Stimulated activated CD8-positive, alpha-beta memory T cell treated with anti-CD3 and anti-CD28 coated beads, Interleukin-12 subunit alpha, Interleukin-12 subunit beta, amount 100 ng/mL, for 1 hour (primary cell): ENCODE measurements around the gene PEPD.

Experiments
- DNase-seq: peaks from one replicate; pipeline ENCODE4 v3.0.0-alpha.2; 2020; ENCODE audit warnings: low read depth

Gene PEPD

GRCh38 chr19:33437821-33438671, 83.5 kb downstream of the PEPD start:
- no peak for DNase-seq

GRCh38 chr19:33437393-33437820, 84.2 kb downstream of the PEPD start:
- no peak for DNase-seq

GRCh38 chr19:33436360-33437345, 84.9 kb downstream of the PEPD start:
- DNase-seq = no peak

GRCh38 chr19:33435706-33436359, 85.8 kb downstream of the PEPD start:
- DNase-seq = no peak

- DNase-seq = no peak
These were observed 86.5 kb downstream of the PEPD start for GRCh38 chr19:33434886-33435705.

GRCh38 chr19:33434069-33434885, 87.3 kb downstream of the PEPD start:
- DNase-seq = no peak

- DNase-seq = no peak
These were observed 89.0 kb downstream of the PEPD start for GRCh38 chr19:33432446-33433170.

GRCh38 chr19:33432015-33432414, 89.6 kb downstream of the PEPD start:
- no peak for DNase-seq

- peak; percentile 28 for DNase-seq
These were observed 90.8 kb downstream of the PEPD start for GRCh38 chr19:33430674-33431277.

GRCh38 chr19:33429891-33430673, 91.5 kb downstream of the PEPD start:
- no peak for DNase-seq

- DNase-seq = no peak
These were observed 92.9 kb downstream of the PEPD start for GRCh38 chr19:33428627-33429125.

GRCh38 chr19:33427801-33428626, 93.6 kb downstream of the PEPD start:
- DNase-seq = no peak

- DNase-seq = no peak
These were observed 94.8 kb downstream of the PEPD start for GRCh38 chr19:33426621-33427361.

GRCh38 chr19:33424181-33424580, 97.4 kb downstream of the PEPD start:
- DNase-seq = no peak

- no peak for DNase-seq
These were observed 99.0 kb downstream of the PEPD start for GRCh38 chr19:33422369-33423180.

GRCh38 chr19:33421368-33421767, 100.2 kb downstream of the PEPD start:
- no peak for DNase-seq
